Measurements from ENCODE around the gene PSKH1.
A peak's percentile ranks its signal among the peaks of the same experiment; 100 is the strongest.

PSKH1 gene

GRCh38 chr16:67884684-67885083 lies 8.4 kb upstream of the PSKH1 start, which contains the start of gene NRN1L (continued):
- TF ChIP-seq ZNF394 (tag by site-specific recombination; IDR thresholded peaks at IDR 0.05; ENCODE audit: borderline replicate concordance): no peak
- no peak for TF ChIP-seq ZNF362 (tag by site-specific recombination; IDR thresholded peaks at IDR 0.05)
- no peak for TF ChIP-seq ZBTB1 (tag by site-specific recombination; IDR thresholded peaks at IDR 0.05)
- TF ChIP-seq ZNF624 (tag by site-specific recombination; IDR thresholded peaks at IDR 0.05): no peak
- no peak for TF ChIP-seq ZNF623 (tag by site-specific recombination; IDR thresholded peaks at IDR 0.05)
- no peak for TF ChIP-seq ZBTB26 (tag by site-specific recombination; optimal IDR thresholded peaks at IDR 0.05)
- TF ChIP-seq KLF8 (tag by site-specific recombination; IDR thresholded peaks at IDR 0.05): peak; percentile 19; the same call in 1 of the 2 replicates
- TF ChIP-seq ZNF488 (tag by site-specific recombination; IDR thresholded peaks at IDR 0.05): no peak
- TF ChIP-seq ZNF174 (tag by site-specific recombination; IDR thresholded peaks at IDR 0.05): no peak
- TF ChIP-seq ZNF274 (IDR thresholded peaks at IDR 0.05; ENCODE audit: low read length): no peak
- no peak for TF ChIP-seq ZNF274 (tag by site-specific recombination; IDR thresholded peaks at IDR 0.05; ENCODE audit: borderline replicate concordance)
- TF ChIP-seq SETDB1 (IDR thresholded peaks at IDR 0.05; ENCODE audit: insufficient read length, low read length): no peak
- TF ChIP-seq PRDM1 (tag by site-specific recombination; IDR thresholded peaks at IDR 0.05): no peak
- no peak for TF ChIP-seq HOXC10 (CRISPR knock-in tag; IDR thresholded peaks at IDR 0.05)
- TF ChIP-seq ZNF529 (tag by site-specific recombination; IDR thresholded peaks at IDR 0.05; ENCODE audit: insufficient replicate concordance): no peak
- TF ChIP-seq ZNF639 (tag by site-specific recombination; IDR thresholded peaks at IDR 0.05): no peak
- TF ChIP-seq ZNF580 (tag by site-specific recombination; IDR thresholded peaks at IDR 0.05): no peak
- no peak for TF ChIP-seq ZNF366 (tag by site-specific recombination; conservative IDR thresholded peaks at IDR 0.05)
- no peak for TF ChIP-seq ZNF747 (tag by site-specific recombination; IDR thresholded peaks at IDR 0.05)
- no peak for TF ChIP-seq MZF1 (tag by site-specific recombination; IDR thresholded peaks at IDR 0.05; ENCODE audit: borderline replicate concordance)
- TF ChIP-seq SP7 (tag by site-specific recombination; IDR thresholded peaks at IDR 0.05): 0 out of 2 replicates have a peak, but pooled peaks have one; percentile 14
- TF ChIP-seq ZSCAN23 (tag by site-specific recombination; IDR thresholded peaks at IDR 0.05): no peak
- TF ChIP-seq ZNF473 (tag by site-specific recombination; IDR thresholded peaks at IDR 0.05): no peak
- TF ChIP-seq ZNF501 (tag by site-specific recombination; IDR thresholded peaks at IDR 0.05): no peak
- no peak for TF ChIP-seq ZNF114 (tag by site-specific recombination; IDR thresholded peaks at IDR 0.05)
- no peak for TF ChIP-seq ZXDB (tag by site-specific recombination; IDR thresholded peaks at IDR 0.05)
- peak; percentile 55; the same call in 1 of the 2 replicates for TF ChIP-seq ZNF660 (tag by site-specific recombination; IDR thresholded peaks at IDR 0.05)
- no peak for TF ChIP-seq ZNF175 (tag by site-specific recombination; IDR thresholded peaks at IDR 0.05)
- no peak for TF ChIP-seq RBAK (tag by site-specific recombination; IDR thresholded peaks at IDR 0.05)
- peak; percentile 53 for TF ChIP-seq SCRT2 (tag by site-specific recombination; IDR thresholded peaks at IDR 0.05)
- peak; percentile 60 for TF ChIP-seq SP3 (tag by site-specific recombination; IDR thresholded peaks at IDR 0.05)
- TF ChIP-seq ZNF48 (tag by site-specific recombination; IDR thresholded peaks at IDR 0.05): no peak
- 0 out of 2 replicates have a peak, but pooled peaks have one; percentile 61 for TF ChIP-seq KLF1 (tag by site-specific recombination; IDR thresholded peaks at IDR 0.05)
- TF ChIP-seq ZNF692 (tag by site-specific recombination; IDR thresholded peaks at IDR 0.05): 0 out of 2 replicates have a peak, but pooled peaks have one; percentile 45
- no peak for TF ChIP-seq ZSCAN30 (tag by site-specific recombination; IDR thresholded peaks at IDR 0.05)
